H1 (cell line): ENCODE results near the gene SHISAL2B.

Source experiments
- ATF3 ChIP-seq: IDR thresholded peaks from 2 replicates; pipeline ENCODE4 v1.6.1; 2011; ENCODE audit warnings: low read depth, mild to moderate bottlenecking, low read length; ENCODE audit not compliant: insufficient read depth
- BRCA1 ChIP-seq: IDR thresholded peaks from 2 replicates; pipeline ENCODE4 v1.6.1; 2012; ENCODE audit warnings: low read depth, low read length, improper control_type of control experiment
- CHD2 ChIP-seq: IDR thresholded peaks from 2 replicates; pipeline ENCODE4 v1.6.1; 2012; ENCODE audit warnings: low read length, improper control_type of control experiment
- CHD7 ChIP-seq: fragments of 300-600 bp; sonication (generic); IDR thresholded peaks from 2 replicates; pipeline ENCODE4 v1.7.1; 2012; ENCODE audit warnings: low read length, moderate library complexity, mild to moderate bottlenecking, inconsistent platforms; ENCODE audit not compliant: insufficient replicate concordance
- CTCF ChIP-seq, 3 experiments: IDR thresholded peaks; 1 replicate in 2 of 3; 2 replicates in 1 of 3; pipeline versions ENCODE4 v1.5.1 to v1.6.1; 2011; ENCODE audit warnings: low read length in 3 of 3, mild to moderate bottlenecking in 3 of 3, inconsistent platforms in 2 of 3, low read depth in 1 of 3, moderate library complexity in 1 of 3; ENCODE audit not compliant: insufficient read depth in 1 of 3; ENCODE audit errors: control extremely low read depth in 1 of 3
- HDAC2 ChIP-seq, 2 experiments: fragments of 300-600 bp in 1 of 2; sonication (generic) in 1 of 2; IDR thresholded peaks; 2 replicates each; pipeline ENCODE4 v1.6.1; 2011 to 2012; ENCODE audit warnings: low read depth in 2 of 2, low read length in 2 of 2, mild to moderate bottlenecking in 2 of 2, moderate library complexity in 2 of 2, borderline replicate concordance in 1 of 2, inconsistent platforms in 1 of 2
- POLR2A ChIP-seq, 2 experiments: IDR thresholded peaks; 1 replicate in 1 of 2; 2 replicates in 1 of 2; pipeline ENCODE4 v1.6.1; 2011; ENCODE audit warnings: low read depth in 2 of 2, low read length in 2 of 2, mild to moderate bottlenecking in 2 of 2; ENCODE audit errors: control extremely low read depth in 1 of 2
- POLR2AphosphoS5 ChIP-seq: IDR thresholded peaks from 2 replicates; pipeline ENCODE4 v1.6.1; 2011; ENCODE audit warnings: low read depth, low read length
- POU5F1 ChIP-seq: IDR thresholded peaks from 2 replicates; pipeline ENCODE4 v1.6.1; 2011; ENCODE audit warnings: low read depth, mild to moderate bottlenecking, low read length, moderate library complexity
- RAD21 ChIP-seq, 2 experiments: IDR thresholded peaks in 1 of 2; conservative IDR thresholded peaks in 1 of 2; 2 replicates each; pipeline ENCODE4 v1.6.1; 2011; ENCODE audit warnings: low read depth in 2 of 2, low read length in 2 of 2, improper control_type of control experiment in 1 of 2, inconsistent platforms in 1 of 2, mild to moderate bottlenecking in 1 of 2, moderate library complexity in 1 of 2
- RFX5 ChIP-seq: IDR thresholded peaks from 2 replicates; pipeline ENCODE4 v1.6.1; 2011; ENCODE audit warnings: low read depth, low read length, improper control_type of control experiment, borderline replicate concordance
- USF2 ChIP-seq: IDR thresholded peaks from 2 replicates; pipeline ENCODE4 v1.6.1; 2011; ENCODE audit warnings: low read length, improper control_type of control experiment

DNA sequence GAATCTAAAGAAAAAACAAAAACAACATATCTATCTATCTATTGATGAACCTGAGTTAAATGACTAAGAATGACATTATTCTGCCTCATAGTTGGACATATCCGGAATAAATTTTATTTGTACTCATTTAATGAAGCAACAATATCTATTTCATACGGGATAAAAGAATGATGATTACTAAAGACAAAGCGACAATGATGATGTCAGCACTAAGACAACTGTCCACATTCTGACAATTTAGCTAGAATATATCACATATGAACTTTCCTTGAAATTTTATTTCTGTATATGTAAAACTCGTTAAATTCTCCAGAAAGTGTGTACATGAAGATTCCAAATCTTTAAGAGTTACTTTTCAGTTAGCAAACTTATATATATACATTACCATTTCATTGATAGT lies 23.2 kb upstream of the SHISAL2B start:
- TF ChIP-seq ATF3 (no peak), BRCA1 (no peak), RAD21 (IDR thresholded peaks at IDR 0.05 in 1 of 2, conservative IDR thresholded peaks at IDR 0.05 in 1 of 2; ENCODE audit: low read depth in 2 of 2, low read length in 2 of 2) (no peak), POLR2A (IDR thresholded peaks at IDR 0.05; ENCODE audit: control extremely low read depth in 1 of 2, low read depth in 2 of 2, low read length in 2 of 2) (no peak), RFX5 (no peak), POU5F1 (no peak), CHD7 (no peak), CTCF (IDR thresholded peaks at IDR 0.05; ENCODE audit: control extremely low read depth in 1 of 3, insufficient read depth in 1 of 3, low read depth in 1 of 3, low read length in 3 of 3) (no peak), POLR2AphosphoS5 (no peak), CHD2 (no peak), HDAC2 (IDR thresholded peaks at IDR 0.05; ENCODE audit: borderline replicate concordance in 1 of 2, low read depth in 2 of 2, low read length in 2 of 2) (no peak), USF2 (no peak)
